GM19025 (cell line): ENCODE results near the gene CRACR2B.

Experiments
- ATAC-seq: cut with Tn5 transposase; IDR thresholded peaks from one replicate; pipeline ENCODE4 v1.9.1; 2021; ENCODE audit warnings: mild to moderate bottlenecking, low read depth, moderate library complexity; ENCODE audit not compliant: unreplicated experiment

Gene CRACR2B

GRCh38 chr11:810040-810567, 17.6 kb upstream of the CRACR2B start:
- peak; percentile 6 for ATAC-seq

- ATAC-seq, result no peak
Measured at GRCh38 chr11:811446-812245, 16.1 kb upstream of the CRACR2B start.

- no peak for ATAC-seq
Measured at GRCh38 chr11:812390-812789, 15.3 kb upstream of the CRACR2B start.

GRCh38 chr11:813072-813455, 14.7 kb upstream of the CRACR2B start:
- no peak for ATAC-seq

- ATAC-seq, result no peak
Measured at GRCh38 chr11:813456-814096, 14.1 kb upstream of the CRACR2B start.

- ATAC-seq, result no peak
Measured at GRCh38 chr11:815675-816432, 11.9 kb upstream of the CRACR2B start.

GRCh38 chr11:816433-816779, 11.3 kb upstream of the CRACR2B start:
- ATAC-seq, result no peak

GRCh38 chr11:818396-819128, 9.2 kb upstream of the CRACR2B start, which contains the start of gene PNPLA2:
PNPLA2 (plus strand) TSS chr11:818914; CDS start chr11:819719, 805 bp downstream.
- ATAC-seq, result no peak

GRCh38 chr11:819129-819931, 8.4 kb upstream of the CRACR2B start:
- ATAC-seq, result peak; percentile 65

GRCh38 chr11:819943-820649, 7.6 kb upstream of the CRACR2B start:
- ATAC-seq, result peak; percentile 52

- ATAC-seq, result no peak
Measured at GRCh38 chr11:820655-821511, 6.8 kb upstream of the CRACR2B start.

- ATAC-seq, result no peak
Measured at GRCh38 chr11:821512-822371, 6.0 kb upstream of the CRACR2B start.

- ATAC-seq, result no peak
Measured at GRCh38 chr11:823441-824291, 4.1 kb upstream of the CRACR2B start.

- ATAC-seq, result no peak
Measured at GRCh38 chr11:824292-824880, 3.3 kb upstream of the CRACR2B start.

GRCh38 chr11:824942-825341, 2.8 kb upstream of the CRACR2B start:
- no peak for ATAC-seq
